ENCODE measurements around the gene TMEM87B.
A peak's percentile ranks its signal among the peaks of the same experiment; 100 is the strongest.

DNA sequence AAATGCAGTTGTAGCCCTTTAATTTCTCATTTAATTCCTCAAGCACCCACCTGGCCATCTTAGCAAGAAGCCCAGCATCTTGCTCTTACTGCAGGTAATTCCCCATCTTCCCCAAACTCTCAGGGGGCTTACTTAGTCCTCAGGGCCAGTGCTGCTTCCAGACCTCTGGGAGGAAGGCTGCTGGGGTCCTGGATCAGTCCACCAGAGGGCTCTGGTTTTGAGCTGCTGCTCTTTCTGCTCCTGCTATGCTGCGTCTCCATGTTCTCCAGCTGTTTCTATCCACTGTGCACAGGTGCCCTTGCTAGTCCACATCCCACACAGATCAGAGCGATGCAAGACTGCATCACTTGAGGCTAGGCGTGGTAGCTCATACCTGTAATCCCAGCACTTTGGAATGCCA, 34.5 kb upstream of the TMEM87B start:
- TF ChIP-seq, protein P1, sequence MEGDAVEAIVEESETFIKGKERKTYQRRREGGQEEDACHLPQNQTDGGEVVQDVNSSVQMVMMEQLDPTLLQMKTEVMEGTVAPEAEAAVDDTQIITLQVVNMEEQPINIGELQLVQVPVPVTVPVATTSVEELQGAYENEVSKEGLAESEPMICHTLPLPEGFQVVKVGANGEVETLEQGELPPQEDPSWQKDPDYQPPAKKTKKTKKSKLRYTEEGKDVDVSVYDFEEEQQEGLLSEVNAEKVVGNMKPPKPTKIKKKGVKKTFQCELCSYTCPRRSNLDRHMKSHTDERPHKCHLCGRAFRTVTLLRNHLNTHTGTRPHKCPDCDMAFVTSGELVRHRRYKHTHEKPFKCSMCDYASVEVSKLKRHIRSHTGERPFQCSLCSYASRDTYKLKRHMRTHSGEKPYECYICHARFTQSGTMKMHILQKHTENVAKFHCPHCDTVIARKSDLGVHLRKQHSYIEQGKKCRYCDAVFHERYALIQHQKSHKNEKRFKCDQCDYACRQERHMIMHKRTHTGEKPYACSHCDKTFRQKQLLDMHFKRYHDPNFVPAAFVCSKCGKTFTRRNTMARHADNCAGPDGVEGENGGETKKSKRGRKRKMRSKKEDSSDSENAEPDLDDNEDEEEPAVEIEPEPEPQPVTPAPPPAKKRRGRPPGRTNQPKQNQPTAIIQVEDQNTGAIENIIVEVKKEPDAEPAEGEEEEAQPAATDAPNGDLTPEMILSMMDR (conservative IDR thresholded peaks at IDR 0.05; ENCODE audit: low read depth, low read length), result 0 out of 2 replicates have a peak, but pooled peaks have one; percentile 22
- no peak for TF ChIP-seq EZH2 (IDR thresholded peaks at IDR 0.05; ENCODE audit: borderline replicate concordance, low read depth, low read length, poor library complexity, severe bottlenecking)

Measured in A673 (cell line).